PFSK-1 (cell line): ENCODE results near the gene TSGA10IP.

Experiments used
- FOXP2 ChIP-seq: optimal IDR thresholded peaks from 2 replicates; pipeline ENCODE3; 2011; ENCODE audit warnings: borderline replicate concordance, control low read depth, inconsistent platforms; ENCODE audit not compliant: insufficient read depth; ENCODE audit errors: extremely low read length, extremely low read depth
- POLR2AphosphoS5 ChIP-seq: IDR thresholded peaks from 2 replicates; pipeline ENCODE4 v1.6.1; 2012; ENCODE audit warnings: low read depth, mild to moderate bottlenecking, control low read depth, low read length, moderate library complexity
- SIN3A ChIP-seq: IDR thresholded peaks from 2 replicates; pipeline ENCODE4 v1.6.1; 2012; ENCODE audit warnings: mild to moderate bottlenecking, low read length, moderate library complexity, borderline replicate concordance; ENCODE audit not compliant: insufficient read depth
- TAF1 ChIP-seq: IDR thresholded peaks from 2 replicates; pipeline ENCODE4 v1.6.1; 2012; ENCODE audit warnings: low read length, control low read depth, borderline replicate concordance; ENCODE audit not compliant: insufficient read depth
- TF ChIP-seq, protein P1 (sequence below), 2 experiments: IDR thresholded peaks; 2 replicates each; pipeline versions ENCODE4 v1.6.1 to v1.8.0; 2011 to 2012; ENCODE audit warnings: low read depth in 2 of 2, low read length in 2 of 2, control low read depth in 1 of 2, inconsistent platforms in 1 of 2, mild to moderate bottlenecking in 1 of 2, moderate library complexity in 1 of 2; ENCODE audit not compliant: insufficient read depth in 1 of 2

Gene TSGA10IP

DNA sequence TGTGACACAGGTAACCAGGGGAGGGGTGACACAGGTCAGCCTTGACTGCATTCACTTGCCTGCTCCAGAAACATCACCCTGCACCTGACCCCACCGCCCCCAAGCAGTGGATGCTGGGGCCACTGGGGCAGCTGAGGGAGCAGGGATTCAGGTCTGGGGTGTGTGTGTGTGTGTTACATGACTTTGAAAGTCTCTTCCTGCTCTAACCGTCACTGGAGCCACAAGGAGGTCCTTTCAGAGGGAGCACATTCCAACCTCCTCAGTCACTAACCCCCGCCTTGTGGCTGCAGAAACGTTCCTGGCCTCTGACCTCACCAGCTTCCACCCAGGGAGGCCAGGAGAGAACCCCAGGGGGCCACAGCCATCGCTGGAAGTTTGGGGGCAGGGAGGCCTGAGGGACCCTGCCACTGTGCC, 42.2 kb upstream of the TSGA10IP start:
- TF ChIP-seq POLR2AphosphoS5 (no peak), SIN3A (no peak), FOXP2 (no peak), TAF1 (no peak)
- TF ChIP-seq, protein P1, sequence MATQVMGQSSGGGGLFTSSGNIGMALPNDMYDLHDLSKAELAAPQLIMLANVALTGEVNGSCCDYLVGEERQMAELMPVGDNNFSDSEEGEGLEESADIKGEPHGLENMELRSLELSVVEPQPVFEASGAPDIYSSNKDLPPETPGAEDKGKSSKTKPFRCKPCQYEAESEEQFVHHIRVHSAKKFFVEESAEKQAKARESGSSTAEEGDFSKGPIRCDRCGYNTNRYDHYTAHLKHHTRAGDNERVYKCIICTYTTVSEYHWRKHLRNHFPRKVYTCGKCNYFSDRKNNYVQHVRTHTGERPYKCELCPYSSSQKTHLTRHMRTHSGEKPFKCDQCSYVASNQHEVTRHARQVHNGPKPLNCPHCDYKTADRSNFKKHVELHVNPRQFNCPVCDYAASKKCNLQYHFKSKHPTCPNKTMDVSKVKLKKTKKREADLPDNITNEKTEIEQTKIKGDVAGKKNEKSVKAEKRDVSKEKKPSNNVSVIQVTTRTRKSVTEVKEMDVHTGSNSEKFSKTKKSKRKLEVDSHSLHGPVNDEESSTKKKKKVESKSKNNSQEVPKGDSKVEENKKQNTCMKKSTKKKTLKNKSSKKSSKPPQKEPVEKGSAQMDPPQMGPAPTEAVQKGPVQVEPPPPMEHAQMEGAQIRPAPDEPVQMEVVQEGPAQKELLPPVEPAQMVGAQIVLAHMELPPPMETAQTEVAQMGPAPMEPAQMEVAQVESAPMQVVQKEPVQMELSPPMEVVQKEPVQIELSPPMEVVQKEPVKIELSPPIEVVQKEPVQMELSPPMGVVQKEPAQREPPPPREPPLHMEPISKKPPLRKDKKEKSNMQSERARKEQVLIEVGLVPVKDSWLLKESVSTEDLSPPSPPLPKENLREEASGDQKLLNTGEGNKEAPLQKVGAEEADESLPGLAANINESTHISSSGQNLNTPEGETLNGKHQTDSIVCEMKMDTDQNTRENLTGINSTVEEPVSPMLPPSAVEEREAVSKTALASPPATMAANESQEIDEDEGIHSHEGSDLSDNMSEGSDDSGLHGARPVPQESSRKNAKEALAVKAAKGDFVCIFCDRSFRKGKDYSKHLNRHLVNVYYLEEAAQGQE (IDR thresholded peaks at IDR 0.05; ENCODE audit: insufficient read depth in 1 of 2, low read depth in 2 of 2, low read length in 2 of 2) = no peak

DNA sequence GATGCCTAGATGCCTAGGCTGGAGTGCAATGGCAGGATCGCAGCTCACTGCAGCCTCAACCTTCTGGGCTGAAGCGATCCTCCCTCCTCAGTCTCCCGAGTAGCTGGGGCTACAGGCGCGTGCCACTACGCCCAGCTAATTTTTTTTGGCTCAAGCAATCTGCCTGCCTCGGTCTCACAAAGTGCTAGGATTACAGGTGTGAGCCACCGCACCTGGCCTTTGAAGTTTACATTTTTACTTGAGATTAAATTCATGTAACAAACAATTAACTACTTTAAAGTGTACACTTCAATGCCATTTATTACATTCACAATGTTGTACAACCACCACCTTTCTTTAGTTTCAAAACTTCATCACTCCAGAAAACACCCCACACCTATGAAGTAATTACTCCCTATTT, 41.6 kb upstream of the TSGA10IP start:
- TF ChIP-seq, protein P1 (IDR thresholded peaks at IDR 0.05; ENCODE audit: insufficient read depth in 1 of 2, low read depth in 2 of 2, low read length in 2 of 2) = no peak
- no peak for TF ChIP-seq TAF1
- no peak for TF ChIP-seq FOXP2
- no peak for TF ChIP-seq SIN3A
- no peak for TF ChIP-seq POLR2AphosphoS5

DNA sequence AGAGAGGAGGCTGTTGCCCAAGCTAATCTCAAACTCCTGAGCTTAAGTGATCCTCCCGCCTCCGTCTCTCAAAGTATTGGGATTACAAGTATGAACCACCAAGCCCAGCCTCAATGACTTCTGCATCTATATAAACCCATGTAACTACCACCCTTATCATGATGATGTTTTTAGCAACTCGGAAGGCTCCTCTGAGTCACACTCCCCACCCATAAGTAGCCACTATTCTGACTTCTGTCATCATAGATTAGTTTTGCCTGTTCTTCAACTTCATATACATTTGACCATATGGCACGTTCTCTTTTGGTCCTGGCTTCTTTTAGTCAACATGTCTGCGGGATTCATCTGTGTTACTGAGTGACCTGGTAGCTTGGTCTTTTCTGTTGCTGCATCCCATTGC, 38.7 kb upstream of the TSGA10IP start:
- no peak for TF ChIP-seq FOXP2
- no peak for TF ChIP-seq POLR2AphosphoS5
- TF ChIP-seq TAF1 = no peak
- no peak for TF ChIP-seq SIN3A
- TF ChIP-seq, protein P1 (IDR thresholded peaks at IDR 0.05; ENCODE audit: insufficient read depth in 1 of 2, low read depth in 2 of 2, low read length in 2 of 2) = no peak

DNA sequence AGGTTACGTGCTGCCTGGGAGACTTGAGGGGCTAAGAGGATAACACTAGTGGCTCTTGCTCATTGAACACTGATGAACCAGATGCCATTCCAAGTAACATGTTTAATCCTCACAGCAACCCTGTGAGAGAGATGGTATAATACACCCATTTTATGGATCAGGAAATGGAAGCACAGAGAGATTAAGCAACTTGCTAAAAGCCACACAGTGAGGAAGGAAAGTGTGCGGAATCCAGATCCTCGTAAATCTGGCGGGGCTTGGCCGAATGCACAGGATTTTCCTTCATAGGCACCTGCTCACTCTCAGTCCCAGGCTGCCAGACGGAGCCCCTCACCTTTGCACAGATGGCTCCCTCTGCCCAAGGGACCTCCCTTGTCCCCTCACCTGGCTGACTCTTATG, 37.4 kb upstream of the TSGA10IP start:
- TF ChIP-seq TAF1 (no peak), FOXP2 (no peak), SIN3A (no peak), POLR2AphosphoS5 (no peak)
- TF ChIP-seq, protein P1 (IDR thresholded peaks at IDR 0.05; ENCODE audit: insufficient read depth in 1 of 2, low read depth in 2 of 2, low read length in 2 of 2) = no peak
